ENCODE measurements around the gene SH3PXD2A.

- no peak for TF ChIP-seq POLR2A (IDR thresholded peaks at IDR 0.05)
- TF ChIP-seq CTCF (IDR thresholded peaks at IDR 0.05 in 8 of 11, conservative IDR thresholded peaks at IDR 0.05 in 3 of 11), result no peak
- TF ChIP-seq POLR2AphosphoS5 (IDR thresholded peaks at IDR 0.05), result no peak
These were observed 234.2 kb downstream of the SH3PXD2A start for GRCh38 chr10:103620891-103621782.
